ENCODE data around the gene THSD7B. TPM values are rescaled to one million over a fixed set of nuclear protein-coding genes. Genes with fewer than 3 reads are reported as not detected.

Gene THSD7B
- total RNA-seq, 2 experiments from 2014 or later: not detected

- no peak overlapping the region for H3K27ac Mint-ChIP-seq
- no peak for ATAC-seq (ENCODE audit: low read depth)
- no peaks in the 10 kb centered on the region for H3K36me3 Mint-ChIP-seq
- H3K4me1 Mint-ChIP-seq: peaks cover 4% of the 10 kb centered on the region
- POLR2A ChIA-PET: no interaction called here
- H3K9me3 Mint-ChIP-seq: no peaks in the 10 kb centered on the region
- H3K27me3 Mint-ChIP-seq: peaks cover 34% of the 10 kb centered on the region
- H3K4me3 Mint-ChIP-seq: no peak overlapping the region
- no peak for DNase-seq
Observed at GRCh38 chr2:136769871-136770270, 4.5 kb downstream of the THSD7B start.

GRCh38 chr2:136770384-136770783 is 5.0 kb downstream of the THSD7B start:
- Mint-ChIP-seq H3K4me1 (peaks cover 4% of the 10 kb centered on the region), H3K4me3 (no peak overlapping the region), H3K27me3 (peaks cover 31% of the 10 kb centered on the region), H3K36me3 (no peaks in the 10 kb centered on the region), H3K27ac (no peak overlapping the region), H3K9me3 (no peaks in the 10 kb centered on the region)
- DNase-seq: no peak
- POLR2A ChIA-PET: no interaction called here
- no peak for ATAC-seq (ENCODE audit: low read depth)

GRCh38 chr2:136777391-136777790 is 12.0 kb downstream of the THSD7B start:
- Mint-ChIP-seq H3K36me3 (no peaks in the 10 kb centered on the region), H3K4me3 (no peak overlapping the region), H3K4me1 (no peaks in the 10 kb centered on the region), H3K27ac (no peak overlapping the region), H3K27me3 (peaks cover 6% of the 10 kb centered on the region), H3K9me3 (no peaks in the 10 kb centered on the region)
- ATAC-seq (ENCODE audit: low read depth) (no peak), DNase-seq (no peak)
- POLR2A ChIA-PET: no interaction called here

- H3K4me1 Mint-ChIP-seq: no peaks in the 10 kb centered on the region
- no peak overlapping the region for H3K27ac Mint-ChIP-seq
- no peaks in the 10 kb centered on the region for H3K9me3 Mint-ChIP-seq
- H3K36me3 Mint-ChIP-seq: no peaks in the 10 kb centered on the region
- POLR2A ChIA-PET: no interaction called here
- H3K27me3 Mint-ChIP-seq: peaks cover 2% of the 10 kb centered on the region
- ATAC-seq (ENCODE audit: low read depth) (no peak), DNase-seq (no peak)
- H3K4me3 Mint-ChIP-seq: no peak overlapping the region
Observed at GRCh38 chr2:136783856-136784255, 18.5 kb downstream of the THSD7B start.

GRCh38 chr2:136785215-136785614 is 19.9 kb downstream of the THSD7B start:
- Mint-ChIP-seq H3K4me3 (no peak overlapping the region), H3K4me1 (no peaks in the 10 kb centered on the region), H3K9me3 (no peaks in the 10 kb centered on the region), H3K36me3 (no peaks in the 10 kb centered on the region), H3K27ac (no peak overlapping the region), H3K27me3 (peaks cover 2% of the 10 kb centered on the region)
- ATAC-seq (ENCODE audit: low read depth) (no peak), DNase-seq (no peak)
- POLR2A ChIA-PET: no interaction called here

- POLR2A ChIA-PET: no interaction called here
- Mint-ChIP-seq H3K27me3 (peaks cover 2% of the 10 kb centered on the region), H3K4me3 (no peak overlapping the region), H3K9me3 (no peaks in the 10 kb centered on the region), H3K27ac (no peak overlapping the region), H3K4me1 (no peaks in the 10 kb centered on the region), H3K36me3 (no peaks in the 10 kb centered on the region)
- ATAC-seq (ENCODE audit: low read depth): no peak
- DNase-seq: no peak
Observed at GRCh38 chr2:136787970-136788369, 22.6 kb downstream of the THSD7B start.

GRCh38 chr2:136796339-136796738 is 31.0 kb downstream of the THSD7B start:
- Mint-ChIP-seq H3K36me3 (no peaks in the 10 kb centered on the region), H3K27ac (no peak overlapping the region), H3K4me3 (no peak overlapping the region), H3K4me1 (no peaks in the 10 kb centered on the region), H3K27me3 (no peaks in the 10 kb centered on the region), H3K9me3 (no peaks in the 10 kb centered on the region)
- ATAC-seq (ENCODE audit: low read depth) (no peak), DNase-seq (no peak)
- POLR2A ChIA-PET: no interaction called here

- DNase-seq (no peak), ATAC-seq (ENCODE audit: low read depth) (no peak)
- Mint-ChIP-seq H3K36me3 (no peaks in the 10 kb centered on the region), H3K4me3 (no peak overlapping the region), H3K27ac (no peak overlapping the region), H3K27me3 (no peaks in the 10 kb centered on the region), H3K9me3 (no peaks in the 10 kb centered on the region), H3K4me1 (no peaks in the 10 kb centered on the region)
- POLR2A ChIA-PET: no interaction called here
Observed at GRCh38 chr2:136798766-136799165, 33.4 kb downstream of the THSD7B start.

- H3K36me3 Mint-ChIP-seq: no peaks in the 10 kb centered on the region
Observed at GRCh38 chr2:136801661-136802060, 36.3 kb downstream of the THSD7B start.

GRCh38 chr2:136809998-136810397 is 44.7 kb downstream of the THSD7B start:
- Mint-ChIP-seq H3K27me3 (no peaks in the 10 kb centered on the region), H3K36me3 (no peaks in the 10 kb centered on the region), H3K9me3 (no peaks in the 10 kb centered on the region), H3K4me1 (no peaks in the 10 kb centered on the region), H3K4me3 (no peak overlapping the region), H3K27ac (no peak overlapping the region)
- POLR2A ChIA-PET: no interaction called here
- no peak for ATAC-seq (ENCODE audit: low read depth)
- no peak for DNase-seq

More at GRCh38 chr2:136801661-136802060, 36.3 kb downstream of the THSD7B start:
- Mint-ChIP-seq H3K9me3 (no peaks in the 10 kb centered on the region), H3K4me3 (no peak overlapping the region), H3K27me3 (no peaks in the 10 kb centered on the region), H3K27ac (no peak overlapping the region), H3K4me1 (no peaks in the 10 kb centered on the region)
- POLR2A ChIA-PET: no interaction called here
- ATAC-seq (ENCODE audit: low read depth) (no peak), DNase-seq (no peak)

- Mint-ChIP-seq H3K4me1 (no peaks in the 10 kb centered on the region), H3K27ac (no peak overlapping the region), H3K27me3 (peaks cover 3% of the 10 kb centered on the region), H3K36me3 (no peaks in the 10 kb centered on the region), H3K4me3 (no peak overlapping the region), H3K9me3 (no peaks in the 10 kb centered on the region)
- POLR2A ChIA-PET: no interaction called here
- ATAC-seq (ENCODE audit: low read depth): no peak
- no peak for DNase-seq
Observed at GRCh38 chr2:136818839-136819238, 53.5 kb downstream of the THSD7B start.

GRCh38 chr2:136823291-136823690 is 57.9 kb downstream of the THSD7B start:
- Mint-ChIP-seq H3K36me3 (no peaks in the 10 kb centered on the region), H3K27me3 (no peaks in the 10 kb centered on the region), H3K9me3 (no peaks in the 10 kb centered on the region), H3K4me3 (no peak overlapping the region), H3K4me1 (no peaks in the 10 kb centered on the region), H3K27ac (no peak overlapping the region)
- DNase-seq (no peak), ATAC-seq (ENCODE audit: low read depth) (no peak)
- POLR2A ChIA-PET: no interaction called here

- H3K27ac Mint-ChIP-seq: no peak overlapping the region
- POLR2A ChIA-PET: no interaction called here
- no peaks in the 10 kb centered on the region for H3K9me3 Mint-ChIP-seq
- no peak for ATAC-seq (ENCODE audit: low read depth)
- H3K36me3 Mint-ChIP-seq: no peaks in the 10 kb centered on the region
- H3K27me3 Mint-ChIP-seq: no peaks in the 10 kb centered on the region
- no peak for DNase-seq
- no peak overlapping the region for H3K4me3 Mint-ChIP-seq
- H3K4me1 Mint-ChIP-seq: no peaks in the 10 kb centered on the region
Observed at GRCh38 chr2:136828162-136828561, 62.8 kb downstream of the THSD7B start.

- no peak overlapping the region for H3K27ac Mint-ChIP-seq
- ATAC-seq (ENCODE audit: low read depth): no peak
- POLR2A ChIA-PET: no interaction called here
- H3K36me3 Mint-ChIP-seq: no peaks in the 10 kb centered on the region
- H3K27me3 Mint-ChIP-seq: no peaks in the 10 kb centered on the region
- no peak for DNase-seq
- H3K4me1 Mint-ChIP-seq: no peaks in the 10 kb centered on the region
- no peaks in the 10 kb centered on the region for H3K9me3 Mint-ChIP-seq
- H3K4me3 Mint-ChIP-seq: no peak overlapping the region
Observed at GRCh38 chr2:136828774-136829173, 63.4 kb downstream of the THSD7B start.

- H3K4me1 Mint-ChIP-seq: no peaks in the 10 kb centered on the region
- H3K36me3 Mint-ChIP-seq: no peaks in the 10 kb centered on the region
- no peak overlapping the region for H3K4me3 Mint-ChIP-seq
- H3K9me3 Mint-ChIP-seq: no peaks in the 10 kb centered on the region
- H3K27me3 Mint-ChIP-seq: peaks cover 3% of the 10 kb centered on the region
- ATAC-seq (ENCODE audit: low read depth) (no peak), DNase-seq (no peak)
- H3K27ac Mint-ChIP-seq: no peak overlapping the region
- POLR2A ChIA-PET: no interaction called here
Observed at GRCh38 chr2:136844546-136844945, 79.2 kb downstream of the THSD7B start.
